GM03348 (cell line): ENCODE measurements around the gene RSPH10B2.
"Not testable (repeated sequence)": the region's sequence is repeated elsewhere in the genome, so short reads cannot be mapped to it uniquely, and the experiment has no call there.

Experiments used
- DNase-seq: peaks from one replicate; pipeline ENCODE4 v3.0.0; 2012; ENCODE audit warnings: low spot score

Gene RSPH10B2

GRCh38 chr7:6753964-6754363, at the start of gene RSPH10B2:
RSPH10B2 (plus strand) TSS chr7:6754103; CDS start chr7:6757678, 3,575 bp downstream.
- not testable (repeated sequence) for DNase-seq

- peak; percentile 61 for DNase-seq
Measured at GRCh38 chr7:6705959-6706665, 47.8 kb upstream of the RSPH10B2 start.

- peak; percentile 99 for DNase-seq
Measured at GRCh38 chr7:6706666-6707407, 47.1 kb upstream of the RSPH10B2 start, which contains the start of gene ZNF12. ZNF12 (minus strand) TSS chr7:6706947; CDS start chr7:6705173, 1,774 bp downstream.

- no peak for DNase-seq
Measured at GRCh38 chr7:6708304-6708703, 45.6 kb upstream of the RSPH10B2 start.

GRCh38 chr7:6709808-6710207, 44.1 kb upstream of the RSPH10B2 start:
- DNase-seq, result no peak

- no peak for DNase-seq
Measured at GRCh38 chr7:6714360-6714759, 39.5 kb upstream of the RSPH10B2 start.

GRCh38 chr7:6715898-6716297, 38.0 kb upstream of the RSPH10B2 start:
- not testable (repeated sequence) for DNase-seq

GRCh38 chr7:6718124-6718523, 35.8 kb upstream of the RSPH10B2 start:
- no peak for DNase-seq

- not testable (repeated sequence) for DNase-seq
Measured at GRCh38 chr7:6724351-6724750, 29.6 kb upstream of the RSPH10B2 start.

GRCh38 chr7:6725003-6725402, 28.9 kb upstream of the RSPH10B2 start:
- DNase-seq, result no peak

- DNase-seq, result not testable (repeated sequence)
Measured at GRCh38 chr7:6726341-6726740, 27.6 kb upstream of the RSPH10B2 start.

- DNase-seq, result no peak
Measured at GRCh38 chr7:6727663-6728062, 26.2 kb upstream of the RSPH10B2 start.

GRCh38 chr7:6728893-6729491, 24.9 kb upstream of the RSPH10B2 start:
- DNase-seq, result not testable (repeated sequence)

GRCh38 chr7:6729492-6730342, 24.2 kb upstream of the RSPH10B2 start:
- peak; percentile 97 for DNase-seq

GRCh38 chr7:6730343-6730633, 23.6 kb upstream of the RSPH10B2 start:
- no peak for DNase-seq

- DNase-seq, result not testable (repeated sequence)
Measured at GRCh38 chr7:6738415-6738814, 15.5 kb upstream of the RSPH10B2 start.

GRCh38 chr7:6744410-6745100, 9.3 kb upstream of the RSPH10B2 start:
- not testable (repeated sequence) for DNase-seq

GRCh38 chr7:6749335-6749734, 4.6 kb upstream of the RSPH10B2 start:
- DNase-seq, result not testable (repeated sequence)

- DNase-seq, result not testable (repeated sequence)
Measured at GRCh38 chr7:6750173-6750572, 3.7 kb upstream of the RSPH10B2 start.

- not testable (repeated sequence) for DNase-seq
Measured at GRCh38 chr7:6761186-6761585, 7.3 kb downstream of the RSPH10B2 start.

- DNase-seq, result not testable (repeated sequence)
Measured at GRCh38 chr7:6781581-6781980, 27.7 kb downstream of the RSPH10B2 start.
